ENCODE results near the gene ZMYND10.

- no peak for TF ChIP-seq CTCF (conservative IDR thresholded peaks at IDR 0.05; ENCODE audit: low read length)
- no peak for TF ChIP-seq EZH2phosphoT487 (IDR thresholded peaks at IDR 0.05; ENCODE audit: borderline replicate concordance)
Measured at GRCh38 chr3:50304601-50305000, 40.9 kb downstream of the ZMYND10 start.
